ENCODE results near the gene RTP2. TPM values are rescaled to one million over a fixed set of nuclear protein-coding genes. Genes with fewer than 3 reads are reported as not detected.

The RTP2 gene
- total and polyA plus RNA-seq, 9 donors: not detected

- Histone ChIP-seq H3K36me3 (no peaks in the 10 kb centered on the region), H3K27me3 (no peaks in the 10 kb centered on the region), H3K9me3 (no peaks in the 10 kb centered on the region), H3K4me3 (no peak overlapping the region), H3K27ac (no peak overlapping the region), H3K4me1 (ENCODE audit: insufficient read depth) (peaks cover 7% of the 10 kb centered on the region)
- intact Hi-C loops (cut with DNase I): no loop called here
- no peak for DNase-seq
- WGBS, 3 donors: 94 to 95% (median 95%) methylated on average over 11 of the region's 11 CpGs
- TF ChIP-seq CTCF (IDR thresholded peaks at IDR 0.05): no peak
- no peak for TF ChIP-seq POLR2A (IDR thresholded peaks at IDR 0.05)
- TF ChIP-seq EP300 (IDR thresholded peaks at IDR 0.05): no peak
Measured at GRCh38 chr3:187733371-187733770, 31.0 kb upstream of the RTP2 start.

- Histone ChIP-seq H3K36me3 (no peaks in the 10 kb centered on the region), H3K27ac (no peak overlapping the region)
Measured at GRCh38 chr3:187729598-187729997, 27.2 kb upstream of the RTP2 start.

GRCh38 chr3:187728940-187729583, 26.7 kb upstream of the RTP2 start:
- H3K4me1 ChIP-seq (ENCODE audit: insufficient read depth): no peaks in the 10 kb centered on the region
- no peak overlapping the region for H3K27ac ChIP-seq
- H3K36me3 ChIP-seq: no peaks in the 10 kb centered on the region
- intact Hi-C loops (cut with DNase I): no loop called here
- no peak for DNase-seq
- TF ChIP-seq CTCF (IDR thresholded peaks at IDR 0.05) (no peak), POLR2A (IDR thresholded peaks at IDR 0.05) (no peak), EP300 (IDR thresholded peaks at IDR 0.05) (no peak)
- no peaks in the 10 kb centered on the region for H3K9me3 ChIP-seq
- no peaks in the 10 kb centered on the region for H3K27me3 ChIP-seq
- no peak overlapping the region for H3K4me3 ChIP-seq
- 71 to 72% (median 72%) methylated on average over 12 to 13 of the region's 13 CpGs for WGBS, 3 donors

More at GRCh38 chr3:187729598-187729997, 27.2 kb upstream of the RTP2 start:
- intact Hi-C loops (cut with DNase I): no loop called here
- Histone ChIP-seq H3K27me3 (no peaks in the 10 kb centered on the region), H3K9me3 (no peaks in the 10 kb centered on the region), H3K4me1 (ENCODE audit: insufficient read depth) (no peaks in the 10 kb centered on the region), H3K4me3 (no peak overlapping the region)
- TF ChIP-seq POLR2A (IDR thresholded peaks at IDR 0.05) (no peak), CTCF (IDR thresholded peaks at IDR 0.05) (no peak), EP300 (IDR thresholded peaks at IDR 0.05) (no peak)
- WGBS, 3 donors: 95 to 96% (median 96%) methylated on average over 12 of the region's 12 CpGs
- DNase-seq: no peak

GRCh38 chr3:187728248-187728647, 25.9 kb upstream of the RTP2 start:
- H3K4me1 ChIP-seq (ENCODE audit: insufficient read depth): no peaks in the 10 kb centered on the region
- no peaks in the 10 kb centered on the region for H3K9me3 ChIP-seq
- H3K27ac ChIP-seq: no peak overlapping the region
- TF ChIP-seq EP300 (IDR thresholded peaks at IDR 0.05) (no peak), POLR2A (IDR thresholded peaks at IDR 0.05) (no peak), CTCF (IDR thresholded peaks at IDR 0.05) (no peak)
- no peak overlapping the region for H3K4me3 ChIP-seq
- H3K36me3 ChIP-seq: no peaks in the 10 kb centered on the region
- H3K27me3 ChIP-seq: no peaks in the 10 kb centered on the region
- intact Hi-C loops (cut with DNase I): no loop called here
- WGBS, 3 donors: 94 to 98% (median 95%) methylated on average over 8 of the region's 8 CpGs
- DNase-seq: no peak
